Neural cell (in vitro differentiated cells): Measurements from ENCODE around the gene PDHB. TPM values are rescaled to one million over a fixed set of nuclear protein-coding genes. Genes with fewer than 3 reads are reported as not detected.

ENCODE experiments used
- H2AFZ ChIP-seq: fragments of 200-600, 300-800 bp; sonication (generic), shearing (Covaris generic); 2 replicates; pipeline ENCODE4 v1.6.0; 2014; ENCODE audit warnings: low read depth, mild to moderate bottlenecking, antibody characterized with exemption, low read length, moderate library complexity
- H3F3A ChIP-seq: fragments of 200-600 bp; shearing (Covaris generic); 2 replicates; pipeline ENCODE4 v1.6.1; 2016; ENCODE audit warnings: mild to moderate bottlenecking, moderate library complexity, mixed read lengths, antibody characterized with exemption, low read length; ENCODE audit not compliant: insufficient read depth, poor library complexity, severe bottlenecking
- H3K27ac ChIP-seq: fragments of 200-600, 300-800 bp; sonication (generic), shearing (Covaris generic); 2 replicates; pipeline ENCODE4 v1.5.1; 2014; ENCODE audit warnings: mild to moderate bottlenecking, low read length, moderate library complexity
- H3K27me3 ChIP-seq: fragments of 300-800, 200-600 bp; sonication (generic), shearing (Covaris generic); 2 replicates; pipeline ENCODE4 v1.6.0; 2014; ENCODE audit warnings: mild to moderate bottlenecking, low read depth, low read length, moderate library complexity; ENCODE audit not compliant: insufficient read depth
- H3K36me3 ChIP-seq: fragments of 300-800, 200-600 bp; sonication (generic), shearing (Covaris generic); 2 replicates; pipeline ENCODE4 v1.5.1; 2014; ENCODE audit warnings: mild to moderate bottlenecking, antibody characterized with exemption, low read length, moderate library complexity; ENCODE audit not compliant: insufficient read depth
- H3K4me2 ChIP-seq: fragments of 300-800, 200-600 bp; sonication (generic), shearing (Covaris generic); 2 replicates; pipeline ENCODE4 v1.6.0; 2014; ENCODE audit warnings: mild to moderate bottlenecking, low read length
- H3K4me3 ChIP-seq: fragments of 300-800, 200-600 bp; sonication (generic), shearing (Covaris generic); 2 replicates; pipeline ENCODE4 v1.5.1; 2014; ENCODE audit warnings: mild to moderate bottlenecking, low read length, moderate library complexity
- H3K79me2 ChIP-seq: fragments of 200-600 bp; shearing (Covaris generic); replicated peaks from 2 replicates; pipeline ENCODE4 v1.6.0; 2014; ENCODE audit warnings: mild to moderate bottlenecking, low read length, moderate library complexity; ENCODE audit not compliant: insufficient read depth
- H3K9ac ChIP-seq: fragments of 300-800, 200-600 bp; sonication (generic), shearing (Covaris generic); 2 replicates; pipeline ENCODE4 v1.6.1; 2016; ENCODE audit warnings: mild to moderate bottlenecking, low read length, mixed read lengths
- H3K9me2 ChIP-seq: fragments of 200-600 bp; shearing (Covaris generic); 2 replicates; pipeline ENCODE4 v1.6.1; 2016; ENCODE audit warnings: mild to moderate bottlenecking, low read length, mixed read lengths; ENCODE audit not compliant: insufficient read depth
- H3K9me3 ChIP-seq: fragments of 200-600, 300-800 bp; sonication (generic), shearing (Covaris generic); 2 replicates; pipeline ENCODE4 v1.6.1; 2016; ENCODE audit warnings: mild to moderate bottlenecking, mixed run types, low read length, moderate library complexity, mixed read lengths
- H4K20me1 ChIP-seq: fragments of 200-600 bp; shearing (Covaris generic); 2 replicates; pipeline ENCODE4 v1.6.1; 2016; ENCODE audit warnings: mild to moderate bottlenecking, mixed run types; ENCODE audit not compliant: insufficient read depth
- CTCF ChIP-seq: fragments of 450-650 bp; IDR thresholded peaks from 2 replicates; pipeline ENCODE4 v1.5.1; 2014; ENCODE audit warnings: antibody characterized with exemption, mild to moderate bottlenecking, moderate library complexity; ENCODE audit not compliant: poor library complexity, severe bottlenecking
- EP300 ChIP-seq: fragments of 450-650 bp; conservative IDR thresholded peaks from 2 replicates; pipeline ENCODE4 v1.6.1; 2014; ENCODE audit warnings: antibody characterized with exemption, mild to moderate bottlenecking, moderate library complexity; ENCODE audit not compliant: poor library complexity, severe bottlenecking
- EZH2 ChIP-seq: fragments of 200-600, 300-800 bp; shearing (Covaris generic), sonication (generic); IDR thresholded peaks from 2 replicates; pipeline ENCODE4 v1.6.1; 2014; ENCODE audit warnings: antibody characterized with exemption, low read length, borderline replicate concordance, mild to moderate bottlenecking; ENCODE audit not compliant: insufficient read depth, poor library complexity, severe bottlenecking
- MXI1 ChIP-seq: fragments of 450-650 bp; conservative IDR thresholded peaks from 2 replicates; pipeline ENCODE4 v1.6.1; 2014; ENCODE audit warnings: antibody characterized with exemption, mild to moderate bottlenecking; ENCODE audit not compliant: poor library complexity, severe bottlenecking
- POLR2AphosphoS5 ChIP-seq: IDR thresholded peaks from 2 replicates; pipeline ENCODE4 v1.6.1; 2012
- RAD21 ChIP-seq: fragments of 450-650 bp; conservative IDR thresholded peaks from 2 replicates; pipeline ENCODE4 v1.6.1; 2014; ENCODE audit warnings: antibody characterized with exemption, mild to moderate bottlenecking, moderate library complexity
- REST ChIP-seq: IDR thresholded peaks from 2 replicates; pipeline ENCODE4 v1.6.1; 2012; ENCODE audit warnings: borderline replicate concordance
- SMC3 ChIP-seq: fragments of 450-650 bp; conservative IDR thresholded peaks from 2 replicates; pipeline ENCODE4 v1.6.1; 2014; ENCODE audit warnings: antibody characterized with exemption, mild to moderate bottlenecking, moderate library complexity; ENCODE audit not compliant: poor library complexity
- TAF1 ChIP-seq: IDR thresholded peaks from 2 replicates; pipeline ENCODE4 v1.6.1; 2012; ENCODE audit warnings: low read depth
- polyA minus RNA-seq: library from RNA; depleted of rRNA, polyadenylated mRNA; stranded (reverse); fragments of >200 nt; gene quantifications from 2 replicates; pipeline ENCODE4 v1.2.3, GENCODE V29; 2014
- polyA plus RNA-seq: library from polyadenylated mRNA; depleted of rRNA; stranded (reverse); fragments of >200 nt; gene quantifications from 2 replicates; pipeline ENCODE4 v1.2.3, GENCODE V29; 2014

Gene PDHB
- polyA plus RNA-seq (154 and 201 TPM in 2 replicates), polyA minus RNA-seq (88.9 and 108 TPM in 2 replicates)

- Histone ChIP-seq H3K27ac (peak within 1 kb of the TSS; percentile 97), H3K4me3 (peak within 1 kb of the TSS; percentile 93), H4K20me1 (no peaks in the 10 kb centered on the region), H3K27me3 (no peaks in the 10 kb centered on the region), H3K9me2 (no peaks in the 10 kb centered on the region), H3K4me2 (peak within 1 kb of the TSS; percentile 97), H3K79me2 (peaks cover 7% of the 10 kb centered on the region), H2AFZ (peak within 1 kb of the TSS; percentile 91), H3F3A (peaks cover 2% of the 10 kb centered on the region), H3K36me3 (no peaks in the 10 kb centered on the region), H3K9me3 (no peaks in the 10 kb centered on the region), H3K9ac (peak within 1 kb of the TSS; percentile 98)
- TF ChIP-seq POLR2AphosphoS5 (peak; percentile 99), CTCF (peak; percentile 23), SMC3 (peak; percentile 68), MXI1 (peak; percentile 82), EZH2 (no peak), RAD21 (peak; percentile 55), EP300 (peak; percentile 72), TAF1 (peak; percentile 91), REST (peak; percentile 91)
These were observed at the start of gene PDHB for GRCh38 chr3:58433400-58434167. Gene PDHB (minus strand): TSS chr3:58433832. CDS start chr3:58433809, 23 bp downstream.

- no peaks in the 10 kb centered on the region for H3K9me2 ChIP-seq
- H3K27me3 ChIP-seq = no peaks in the 10 kb centered on the region
- no peaks in the 10 kb centered on the region for H3F3A ChIP-seq
- H4K20me1 ChIP-seq = no peaks in the 10 kb centered on the region
- no peak overlapping the region for H3K4me2 ChIP-seq
- no peaks in the 10 kb centered on the region for H3K9me3 ChIP-seq
- no peak overlapping the region for H2AFZ ChIP-seq
- TF ChIP-seq SMC3 = peak; percentile 12
- no peak for TF ChIP-seq RAD21
- no peak for TF ChIP-seq TAF1
- TF ChIP-seq EZH2 = no peak
- TF ChIP-seq MXI1 = peak; percentile 45
- TF ChIP-seq POLR2AphosphoS5 = no peak
- TF ChIP-seq CTCF = no peak
- peak; percentile 82 for TF ChIP-seq EP300
- no peak for TF ChIP-seq REST
- no peaks in the 10 kb centered on the region for H3K79me2 ChIP-seq
- H3K27ac ChIP-seq = peak overlapping the region; percentile 53
- H3K36me3 ChIP-seq = no peaks in the 10 kb centered on the region
- H3K4me3 ChIP-seq = peak overlapping the region; percentile 18
- H3K9ac ChIP-seq = peak overlapping the region; percentile 15
These were observed 49.4 kb upstream of the PDHB start for GRCh38 chr3:58482917-58483636.
